GM12891 (cell line): Measurements from ENCODE around the gene SIAH1.

ENCODE experiments used
- POLR2A ChIP-seq: IDR thresholded peaks from 2 replicates; pipeline ENCODE4 v1.6.1; 2011; ENCODE audit warnings: low read depth, low read length, control low read depth
- POLR2AphosphoS5 ChIP-seq: IDR thresholded peaks from 2 replicates; pipeline ENCODE4 v1.6.1; 2011; ENCODE audit warnings: low read depth, low read length, control low read depth
- POU2F2 ChIP-seq: IDR thresholded peaks from 2 replicates; pipeline ENCODE4 v1.6.1; 2011; ENCODE audit warnings: low read depth, mild to moderate bottlenecking, control low read depth, low read length, moderate library complexity

- TF ChIP-seq POLR2A (no peak), POLR2AphosphoS5 (no peak), POU2F2 (no peak)
Measured at GRCh38 chr16:48374255-48374654, 11.0 kb downstream of the SIAH1 start.
